K562 (cell line): ENCODE measurements around the gene MFSD6. TPM values are rescaled to one million over a fixed set of nuclear protein-coding genes. Genes with fewer than 3 reads are reported as not detected.

ENCODE experiments used
- CBFA2T3 ChIP-seq: fragments of 450-650 bp; IDR thresholded peaks from 2 replicates; pipeline ENCODE4 v1.6.1; 2017
- DNMT1 ChIP-seq: fragments of 450-650 bp; IDR thresholded peaks from 2 replicates; pipeline ENCODE4 v1.6.1; 2016; ENCODE audit warnings: antibody characterized with exemption, mild to moderate bottlenecking
- ESRRB ChIP-seq: fragments of 250-450 bp; sonication (Bioruptor Pico); IDR thresholded peaks from 2 replicates; pipeline ENCODE4 v1.5.0; 2020; ENCODE audit warnings: mild to moderate bottlenecking, moderate library complexity, borderline replicate concordance
- ETV6 ChIP-seq, 3 experiments: fragments of 150-350 bp in 1 of 3; sonication (generic) in 1 of 3; formaldehyde crosslinking in 1 of 3; IDR thresholded peaks; 2 replicates each; pipeline versions ENCODE4 v1.6.1 to v1.8.0; 2014 to 2022; ENCODE audit warnings: borderline replicate concordance in 2 of 3, low read depth in 2 of 3, antibody characterized with exemption in 1 of 3, low read length in 1 of 3, mild to moderate bottlenecking in 1 of 3, missing genetic modification reagents in 1 of 3
- FOXK2 ChIP-seq, 2 experiments: fragments of 450-650 bp; IDR thresholded peaks in 1 of 2; conservative IDR thresholded peaks in 1 of 2; 2 replicates each; pipeline ENCODE4 v1.6.1; 2016; ENCODE audit warnings: low read depth in 2 of 2, mild to moderate bottlenecking in 1 of 2
- NFATC3 ChIP-seq: fragments of 450-650 bp; IDR thresholded peaks from 2 replicates; pipeline ENCODE4 v1.6.1; 2017; ENCODE audit warnings: mild to moderate bottlenecking
- NFE2 ChIP-seq: IDR thresholded peaks from 2 replicates; pipeline ENCODE4 v1.6.1; 2014; ENCODE audit warnings: antibody characterized with exemption, low read depth
- PRPF4 ChIP-seq: fragments of 200-400 bp; formaldehyde crosslinking; IDR thresholded peaks from one replicate; pipeline ENCODE4 v1.6.1; 2017; ENCODE audit warnings: low read length, low read depth, mild to moderate bottlenecking; ENCODE audit not compliant: insufficient read depth, poor library complexity, severe bottlenecking
- RHOXF2B ChIP-seq: fragments of 250-450 bp; sonication (Bioruptor Pico); conservative IDR thresholded peaks from 2 replicates; pipeline ENCODE4 v1.5.1; 2021
- TEAD4 ChIP-seq, 2 experiments: sonication (generic) in 1 of 2; formaldehyde crosslinking in 1 of 2; IDR thresholded peaks; 2 replicates each; pipeline versions ENCODE4 v1.6.1 to v1.8.0; 2012 to 2022; ENCODE audit warnings: borderline replicate concordance in 1 of 2, inconsistent platforms in 1 of 2, low read length in 1 of 2, mild to moderate bottlenecking in 1 of 2, missing genetic modification reagents in 1 of 2
- ZNF316 ChIP-seq: fragments of 450-650 bp; IDR thresholded peaks from 2 replicates; pipeline ENCODE4 v1.6.1; 2016
- ZNF561 ChIP-seq: fragments of 450-650 bp; formaldehyde crosslinking; conservative IDR thresholded peaks from 2 replicates; pipeline ENCODE4 v1.4.0; 2020; ENCODE audit warnings: mild to moderate bottlenecking, moderate library complexity
- polyA plus RNA-seq, 8 experiments: library from polyadenylated mRNA; depleted of rRNA in 4 of 8; stranded (reverse) in 5 of 8; unstranded in 3 of 8; fragments of >200 nt; fragmentation: Nextera tagmentation in 2 of 8; fragmentation: Illumina TruSeq in 1 of 8; extraction: Ambion mirVana in 2 of 8; extraction: Trizol in 1 of 8; gene quantifications; 2 replicates each; pipeline versions ENCODE4 v1.2.1 to v1.2.3, GENCODE V29; 2011 to 2014; ENCODE audit warnings: inconsistent platforms in 1 of 8, missing spikeins in 1 of 8
- total RNA-seq, 7 experiments: library from RNA; depleted of rRNA in 6 of 7; stranded (reverse); fragments of >200 nt in 6 of 7; fragmentation: Illumina TruSeq in 2 of 7; extraction: Trizol in 2 of 7; gene quantifications; 2 replicates each; pipeline versions ENCODE4 v1.2.1 to v1.2.3, GENCODE V29; 2011 to 2021; ENCODE audit warnings: low replicate concordance in 1 of 7
- TF ChIP-seq, protein P1 (sequence below), 2 experiments: fragments of 200-800 bp in 1 of 2; sonication (Bioruptor generic) in 1 of 2; sonication (generic) in 1 of 2; formaldehyde crosslinking in 1 of 2; IDR thresholded peaks in 1 of 2; conservative IDR thresholded peaks in 1 of 2; 2 replicates each; pipeline versions ENCODE4 v1.5.0 to v1.6.1; 2016 to 2020; ENCODE audit warnings: missing compliant biosample characterization in 1 of 2, missing genetic modification characterization in 1 of 2, missing genetic modification reagents in 1 of 2
- TF ChIP-seq, protein P2 (sequence below): fragments of 250-450 bp; sonication (Bioruptor Pico); IDR thresholded peaks from 2 replicates; pipeline ENCODE4 v1.8.0; 2022; ENCODE audit warnings: moderate library complexity, mild to moderate bottlenecking, inconsistent platforms

MFSD6 gene
- total and polyA plus RNA-seq, 9 of the 15 experiments (the other 6 are each of a cell fraction or from before 2014, with no cell fraction given) = 1.1 to 7.9 (median 4.4) TPM

DNA sequence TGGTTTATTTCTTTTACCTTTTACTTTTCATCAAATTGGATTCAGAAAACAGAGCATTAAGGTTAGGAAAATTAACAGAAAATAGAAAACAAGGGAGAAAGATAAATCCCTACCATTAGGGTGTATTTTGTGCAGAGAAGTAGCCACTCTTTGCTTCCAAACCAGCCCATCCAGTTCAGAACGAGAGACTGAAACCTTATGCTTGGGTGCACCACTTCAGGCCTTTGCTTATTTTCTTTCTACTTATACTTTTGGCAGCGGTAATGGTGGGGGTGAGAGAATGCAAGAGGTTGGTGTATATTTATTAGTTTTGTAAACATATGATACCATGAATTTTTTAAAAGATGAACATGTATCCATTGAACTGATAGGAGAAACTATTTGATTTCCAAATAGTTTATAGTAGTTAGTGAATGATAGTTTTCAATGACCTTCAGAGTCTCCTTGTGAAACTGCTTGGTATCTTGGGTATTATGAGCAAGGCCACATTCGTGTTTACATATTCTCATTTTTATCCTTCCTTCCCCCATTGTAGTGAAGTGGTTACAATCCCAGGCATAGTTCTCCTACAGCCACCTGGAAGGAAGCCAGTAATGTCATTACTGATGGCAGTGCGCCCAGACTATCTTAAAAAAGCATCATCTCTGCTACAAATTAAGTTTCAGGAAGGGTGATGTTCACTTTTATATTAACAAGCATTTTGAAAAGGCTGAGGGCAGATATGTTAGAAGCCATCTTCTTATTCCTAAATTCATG lies 60.8 kb downstream of the MFSD6 start (continued):
- TF ChIP-seq, protein P1, sequence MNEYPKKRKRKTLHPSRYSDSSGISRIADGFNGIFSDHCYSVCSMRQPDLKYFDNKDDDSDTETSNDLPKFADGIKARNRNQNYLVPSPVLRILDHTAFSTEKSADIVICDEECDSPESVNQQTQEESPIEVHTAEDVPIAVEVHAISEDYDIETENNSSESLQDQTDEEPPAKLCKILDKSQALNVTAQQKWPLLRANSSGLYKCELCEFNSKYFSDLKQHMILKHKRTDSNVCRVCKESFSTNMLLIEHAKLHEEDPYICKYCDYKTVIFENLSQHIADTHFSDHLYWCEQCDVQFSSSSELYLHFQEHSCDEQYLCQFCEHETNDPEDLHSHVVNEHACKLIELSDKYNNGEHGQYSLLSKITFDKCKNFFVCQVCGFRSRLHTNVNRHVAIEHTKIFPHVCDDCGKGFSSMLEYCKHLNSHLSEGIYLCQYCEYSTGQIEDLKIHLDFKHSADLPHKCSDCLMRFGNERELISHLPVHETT (CRISPR knock-in tag; conservative IDR thresholded peaks at IDR 0.05 in 1 of 2, IDR thresholded peaks at IDR 0.05 in 1 of 2) = no peak
- TF ChIP-seq NFATC3 (no peak), FOXK2 (conservative IDR thresholded peaks at IDR 0.05 in 1 of 2, IDR thresholded peaks at IDR 0.05 in 1 of 2; ENCODE audit: low read depth in 2 of 2) (peak; percentile 67 to 79; a peak in 2 of 4 replicates), ZNF561 (CRISPR knock-in tag) (no peak), RHOXF2B (CRISPR knock-in tag) (no peak), DNMT1 (no peak), ETV6 (IDR thresholded peaks at IDR 0.05; ENCODE audit: borderline replicate concordance in 1 of 2, low read depth in 2 of 2, low read length in 1 of 2) (no peak), ETV6 (CRISPR knock-in tag; IDR thresholded peaks at IDR 0.05; ENCODE audit: borderline replicate concordance) (no peak), PRPF4 (no peak), NFE2 (peak; percentile 82), TEAD4 (IDR thresholded peaks at IDR 0.05; ENCODE audit: low read length) (peak; percentile 58; the same call in 1 of the 2 replicates), TEAD4 (CRISPR knock-in tag; IDR thresholded peaks at IDR 0.05; ENCODE audit: borderline replicate concordance) (no peak), ZNF316 (no peak; the same call in 1 of the 2 replicates), ESRRB (no peak), CBFA2T3 (0 out of 2 replicates have a peak, but pooled peaks have one; percentile 33)
- TF ChIP-seq, protein P2, sequence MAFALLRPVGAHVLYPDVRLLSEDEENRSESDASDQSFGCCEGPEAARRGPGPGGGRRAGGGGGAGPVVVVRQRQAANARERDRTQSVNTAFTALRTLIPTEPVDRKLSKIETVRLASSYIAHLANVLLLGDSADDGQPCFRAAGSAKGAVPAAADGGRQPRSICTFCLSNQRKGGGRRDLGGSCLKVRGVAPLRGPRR (CRISPR knock-in tag) = no peak
